GM12865 (cell line): ENCODE data around the gene PDSS2.

Source experiments
- DNase-seq: peaks from one replicate; pipeline ENCODE4 v3.0.0; 2010; ENCODE audit warnings: low read depth
- H3K4me3 ChIP-seq: 2 replicates; pipeline ENCODE4 v1.5.1; 2011; ENCODE audit warnings: mild to moderate bottlenecking, low read depth, low read length, control low read depth
- TF ChIP-seq, protein P1 (sequence below): IDR thresholded peaks from 2 replicates; pipeline ENCODE4 v1.5.1; 2011; ENCODE audit warnings: low read length, control low read depth, low read depth, inconsistent platforms; ENCODE audit not compliant: insufficient read depth; ENCODE audit errors: missing control alignments

PDSS2 gene

DNA sequence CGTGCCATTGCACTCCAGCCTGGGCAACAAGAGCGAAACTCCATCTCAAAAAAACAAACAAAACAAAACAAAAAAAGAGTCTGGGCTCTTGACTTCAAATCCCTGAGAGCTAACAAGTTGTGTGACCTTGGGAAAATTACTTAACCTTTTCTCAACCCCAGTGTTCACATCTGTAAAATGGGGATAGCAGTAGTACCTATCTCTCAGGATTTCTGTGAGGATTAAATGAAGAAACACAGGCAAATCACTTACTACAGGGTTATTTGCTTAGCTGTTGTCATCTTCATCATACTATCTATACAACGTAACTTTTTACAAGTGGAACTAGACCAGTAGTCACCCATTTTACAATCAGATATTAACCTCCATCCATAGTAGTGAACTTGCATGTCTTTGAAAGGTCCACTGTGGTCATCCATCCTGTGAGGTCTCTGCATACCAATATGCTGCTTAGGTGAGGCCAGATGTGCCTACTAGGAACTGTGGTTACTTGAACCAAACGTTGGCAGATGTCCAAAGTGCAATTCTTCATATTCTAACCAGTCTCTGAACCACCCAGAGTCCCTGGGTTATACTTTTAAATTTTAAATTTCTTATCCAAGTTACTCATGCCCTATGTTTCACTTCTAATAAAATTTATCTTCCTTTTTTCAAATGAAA is 215.2 kb downstream of the PDSS2 start:
- peak; percentile 4 for DNase-seq
- H3K4me3 ChIP-seq = no peak overlapping the region
- TF ChIP-seq, protein P1, sequence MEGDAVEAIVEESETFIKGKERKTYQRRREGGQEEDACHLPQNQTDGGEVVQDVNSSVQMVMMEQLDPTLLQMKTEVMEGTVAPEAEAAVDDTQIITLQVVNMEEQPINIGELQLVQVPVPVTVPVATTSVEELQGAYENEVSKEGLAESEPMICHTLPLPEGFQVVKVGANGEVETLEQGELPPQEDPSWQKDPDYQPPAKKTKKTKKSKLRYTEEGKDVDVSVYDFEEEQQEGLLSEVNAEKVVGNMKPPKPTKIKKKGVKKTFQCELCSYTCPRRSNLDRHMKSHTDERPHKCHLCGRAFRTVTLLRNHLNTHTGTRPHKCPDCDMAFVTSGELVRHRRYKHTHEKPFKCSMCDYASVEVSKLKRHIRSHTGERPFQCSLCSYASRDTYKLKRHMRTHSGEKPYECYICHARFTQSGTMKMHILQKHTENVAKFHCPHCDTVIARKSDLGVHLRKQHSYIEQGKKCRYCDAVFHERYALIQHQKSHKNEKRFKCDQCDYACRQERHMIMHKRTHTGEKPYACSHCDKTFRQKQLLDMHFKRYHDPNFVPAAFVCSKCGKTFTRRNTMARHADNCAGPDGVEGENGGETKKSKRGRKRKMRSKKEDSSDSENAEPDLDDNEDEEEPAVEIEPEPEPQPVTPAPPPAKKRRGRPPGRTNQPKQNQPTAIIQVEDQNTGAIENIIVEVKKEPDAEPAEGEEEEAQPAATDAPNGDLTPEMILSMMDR = no peak

DNA sequence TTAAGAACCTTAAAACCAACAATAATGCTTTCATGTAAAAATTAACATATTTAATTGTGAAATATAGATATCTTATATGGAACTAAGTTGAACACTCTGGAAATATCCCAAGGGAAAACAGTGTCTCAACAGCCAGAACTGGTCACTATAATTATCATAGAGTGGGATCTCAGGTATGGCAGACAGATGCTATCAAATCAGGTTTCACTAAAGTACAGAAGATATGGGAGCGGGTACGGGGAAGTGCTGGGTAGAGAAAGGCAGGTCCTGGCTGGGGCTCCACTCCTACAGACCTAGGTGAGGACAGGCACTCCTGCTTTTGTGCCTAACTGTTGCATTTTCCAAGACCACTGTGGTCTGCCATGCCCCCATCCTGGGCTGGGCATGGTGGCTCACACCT is 215.9 kb downstream of the PDSS2 start:
- no peak for DNase-seq

GRCh38 chr6:107237992-107238660 is 221.2 kb downstream of the PDSS2 start:
- DNase-seq = no peak
- TF ChIP-seq, protein P1 = no peak
- H3K4me3 ChIP-seq = no peak overlapping the region

More for the DNA sequence above, 215.9 kb downstream of the PDSS2 start:
- no peak overlapping the region for H3K4me3 ChIP-seq
- TF ChIP-seq, protein P1 = no peak

DNA sequence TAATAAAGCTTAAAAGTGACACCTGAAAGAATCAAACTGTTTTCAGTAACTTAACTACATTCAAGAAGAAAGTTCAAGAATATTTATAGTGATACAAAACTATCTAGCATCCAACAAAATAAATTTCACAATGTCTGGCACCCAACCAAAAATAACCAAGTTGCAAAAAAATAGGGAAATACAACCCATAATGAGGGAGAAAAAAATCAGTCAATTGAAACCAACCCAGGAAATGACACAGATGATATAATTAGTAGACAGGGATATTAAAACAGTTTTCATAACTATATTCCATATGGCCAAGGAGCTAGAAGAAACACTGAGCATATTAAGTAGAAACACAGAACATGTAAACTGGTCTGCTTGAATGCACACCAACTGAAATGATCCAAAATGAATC is 223.9 kb downstream of the PDSS2 start:
- H3K4me3 ChIP-seq = no peak overlapping the region
- no peak for DNase-seq
- TF ChIP-seq, protein P1 = no peak

DNA sequence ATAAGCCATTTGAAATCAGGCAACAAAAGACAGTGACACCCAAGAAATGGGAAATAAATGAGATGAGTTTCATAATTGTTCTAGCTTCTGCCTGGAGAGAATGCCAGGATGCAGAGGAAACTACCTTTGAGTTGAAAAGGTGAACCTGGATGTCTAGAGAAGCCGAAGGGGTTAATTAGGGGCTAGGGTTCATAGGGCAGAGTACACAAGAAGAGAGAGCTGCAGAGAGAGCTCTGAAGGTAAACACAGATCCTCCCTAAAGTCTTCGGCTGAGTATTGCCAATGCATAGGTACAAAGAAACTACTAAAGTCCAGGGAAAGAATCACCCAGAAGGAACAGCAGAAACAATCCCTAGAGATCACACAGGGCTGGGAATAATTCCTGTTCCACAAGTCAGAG is 224.4 kb downstream of the PDSS2 start:
- H3K4me3 ChIP-seq = no peak overlapping the region
- TF ChIP-seq, protein P1 = no peak
- no peak for DNase-seq

DNA sequence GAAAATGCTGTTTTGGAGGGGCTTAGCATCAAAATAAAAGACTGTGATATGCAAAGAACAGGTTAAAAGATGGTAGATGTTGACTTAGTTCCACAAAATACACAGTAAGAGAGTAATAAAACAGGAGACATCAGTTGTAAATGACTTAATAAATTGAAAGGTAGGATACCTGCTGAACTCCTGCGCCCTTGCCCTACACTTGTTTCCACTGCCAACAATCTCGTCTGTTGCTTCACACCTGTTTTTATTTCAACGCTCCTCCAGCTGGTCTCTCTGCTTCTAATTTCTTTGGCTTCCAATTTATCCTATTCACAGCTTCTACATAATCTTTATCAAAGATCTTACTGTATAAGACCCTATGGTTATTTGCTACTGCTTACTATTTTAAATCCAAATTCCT is 228.1 kb downstream of the PDSS2 start:
- no peak overlapping the region for H3K4me3 ChIP-seq
- no peak for DNase-seq
- TF ChIP-seq, protein P1 = no peak
